HepG2 (cell line): ENCODE results near the gene SYT11. TPM values are rescaled to one million over a fixed set of nuclear protein-coding genes. Genes with fewer than 3 reads are reported as not detected.

Experiments
- ARNTL ChIP-seq: sonication (generic); formaldehyde crosslinking; IDR thresholded peaks from 2 replicates; pipeline ENCODE4 v1.4.0; 2020; ENCODE audit warnings: mild to moderate bottlenecking, missing genetic modification reagents
- E2F1 ChIP-seq: sonication (generic); formaldehyde crosslinking; IDR thresholded peaks from 2 replicates; pipeline ENCODE4 v1.5.0; 2020; ENCODE audit warnings: missing genetic modification reagents
- HOXA3 ChIP-seq: sonication (generic); formaldehyde crosslinking; IDR thresholded peaks from 2 replicates; pipeline ENCODE4 v1.5.0; 2020; ENCODE audit warnings: missing genetic modification reagents
- KLF9 ChIP-seq: IDR thresholded peaks from 2 replicates; pipeline ENCODE4 v1.6.1; 2016; ENCODE audit warnings: low read depth
- KMT2B ChIP-seq: IDR thresholded peaks from 2 replicates; pipeline ENCODE4 v1.6.1; 2016; ENCODE audit warnings: missing genetic modification reagents, missing compliant biosample characterization
- MEF2D ChIP-seq: sonication (generic); formaldehyde crosslinking; IDR thresholded peaks from 2 replicates; pipeline ENCODE4 v1.5.1; 2020; ENCODE audit warnings: mild to moderate bottlenecking, missing genetic modification reagents
- MXD3 ChIP-seq: IDR thresholded peaks from 2 replicates; pipeline ENCODE4 v1.6.1; 2016; ENCODE audit warnings: mild to moderate bottlenecking, missing biosample characterization, missing genetic modification reagents
- PCBP1 ChIP-seq: fragments of 200-400 bp; formaldehyde crosslinking; IDR thresholded peaks from 2 replicates; pipeline ENCODE4 v1.6.1; 2017; ENCODE audit warnings: mild to moderate bottlenecking, low read depth, low read length, borderline replicate concordance
- POLR2G ChIP-seq: fragments of 200-400 bp; formaldehyde crosslinking; IDR thresholded peaks from 2 replicates; pipeline ENCODE4 v1.6.1; 2018; ENCODE audit warnings: mild to moderate bottlenecking, low read depth, low read length, moderate library complexity
- RFXANK ChIP-seq: IDR thresholded peaks from 2 replicates; pipeline ENCODE4 v1.6.1; 2016
- SNAPC5 ChIP-seq: sonication (generic); formaldehyde crosslinking; IDR thresholded peaks from 2 replicates; pipeline ENCODE4 v1.8.1; 2023; ENCODE audit warnings: mild to moderate bottlenecking, missing genetic modification reagents, borderline replicate concordance
- ZBTB14 ChIP-seq: sonication (generic); formaldehyde crosslinking; IDR thresholded peaks from 2 replicates; pipeline ENCODE4 v1.4.0; 2020; ENCODE audit warnings: missing genetic modification reagents
- ZFP91 ChIP-seq: sonication (generic); formaldehyde crosslinking; IDR thresholded peaks from 2 replicates; pipeline ENCODE4 v1.9.0; 2022; ENCODE audit warnings: missing genetic modification reagents, mild to moderate bottlenecking, borderline replicate concordance
- ZNF143 ChIP-seq: sonication (generic); formaldehyde crosslinking; IDR thresholded peaks from 2 replicates; pipeline ENCODE4 v1.4.0; 2020; ENCODE audit warnings: missing genetic modification reagents
- ZNF414 ChIP-seq: sonication (generic); formaldehyde crosslinking; IDR thresholded peaks from 2 replicates; pipeline ENCODE4 v1.5.0; 2020; ENCODE audit warnings: missing genetic modification reagents
- ZNF549 ChIP-seq: sonication (generic); formaldehyde crosslinking; IDR thresholded peaks from 2 replicates; pipeline ENCODE4 v1.5.0; 2020; ENCODE audit warnings: missing genetic modification reagents
- ZNF766 ChIP-seq: sonication (generic); formaldehyde crosslinking; IDR thresholded peaks from 2 replicates; pipeline ENCODE4 v1.5.0; 2020; ENCODE audit warnings: missing genetic modification reagents, borderline replicate concordance
- ZNF770 ChIP-seq: sonication (generic); formaldehyde crosslinking; IDR thresholded peaks from 2 replicates; pipeline ENCODE4 v1.5.0; 2020; ENCODE audit warnings: mild to moderate bottlenecking, missing genetic modification reagents
- ZNF800 ChIP-seq: sonication (generic); formaldehyde crosslinking; IDR thresholded peaks from 2 replicates; pipeline ENCODE4 v1.4.0; 2020; ENCODE audit warnings: missing genetic modification reagents
- polyA plus RNA-seq, 8 experiments: library from polyadenylated mRNA; depleted of rRNA in 3 of 8; stranded (reverse) in 7 of 8; unstranded in 1 of 8; fragments of >200 nt; fragmentation: Illumina TruSeq in 4 of 8; extraction: Trizol in 4 of 8; gene quantifications; 2 replicates each; pipeline versions ENCODE4 v1.2.1 to v1.2.3, GENCODE V29; 2011 to 2016; ENCODE audit warnings: low read depth in 4 of 8, missing spikeins in 1 of 8, mixed read lengths in 1 of 8; ENCODE audit not compliant: insufficient read depth in 1 of 8
- total RNA-seq, 5 experiments: library from RNA; depleted of rRNA; stranded (reverse); fragments of >200 nt; fragmentation: Illumina TruSeq; extraction: Trizol; gene quantifications; 2 replicates each; pipeline ENCODE4 v1.2.3, GENCODE V29; 2016; ENCODE audit warnings: low read depth in 1 of 5

Gene SYT11
- total and polyA plus RNA-seq, 2 of the 13 experiments (the other 11 are each of a cell fraction or from before 2014, with no cell fraction given) = 0.22 to 0.59 TPM

- TF ChIP-seq E2F1 (no peak), SNAPC5 (CRISPR knock-in tag) (no peak), ZNF549 (CRISPR knock-in tag) (no peak), ZNF800 (CRISPR knock-in tag) (no peak), PCBP1 (0 out of 2 replicates have a peak, but pooled peaks have one; percentile 57), MXD3 (CRISPR knock-in tag) (no peak; the same call in 1 of the 2 replicates), KLF9 (no peak), POLR2G (peak; percentile 88), ZNF770 (CRISPR knock-in tag) (peak; percentile 82), KMT2B (peak; percentile 91), HOXA3 (peak; percentile 93; the same call in 1 of the 2 replicates), ZNF143 (CRISPR knock-in tag) (peak; percentile 71), ZNF414 (CRISPR knock-in tag) (peak; percentile 28; the same call in 1 of the 2 replicates), ZNF766 (CRISPR knock-in tag) (peak; percentile 59; the same call in 1 of the 2 replicates), ZBTB14 (CRISPR knock-in tag) (peak; percentile 99), ARNTL (CRISPR knock-in tag) (no peak), ZFP91 (CRISPR knock-in tag) (peak; percentile 100), MEF2D (CRISPR knock-in tag) (peak; percentile 79; the same call in 1 of the 2 replicates), RFXANK (CRISPR knock-in tag) (no peak)
These were observed 2.1 kb upstream of the SYT11 start, which contains the start of gene GON4L (continued) for GRCh38 chr1:155856975-155857930.
